Gastrocnemius medialis (tissue), 4 donors: ENCODE data around the gene GRAP.

ENCODE experiments used
- CTCF ChIP-seq, 5 experiments: fragments of 450-650 bp in 3 of 5; fragments of 200-600 bp in 2 of 5; sonication (generic) in 2 of 5; IDR thresholded peaks in 4 of 5; conservative IDR thresholded peaks in 1 of 5; 1 replicate in 4 of 5; 2 replicates in 1 of 5; pipeline ENCODE4 v1.5.1; 2016 to 2019; ENCODE audit warnings: antibody characterized with exemption in 5 of 5, mild to moderate bottlenecking in 3 of 5, moderate library complexity in 3 of 5
- POLR2A ChIP-seq, 2 donors: fragments of 450-650 bp; IDR thresholded peaks; one replicate each; pipeline ENCODE4 v1.6.1; 2017; ENCODE audit warnings: antibody characterized with exemption in 2 of 2, mild to moderate bottlenecking in 2 of 2, moderate library complexity in 2 of 2

DNA sequence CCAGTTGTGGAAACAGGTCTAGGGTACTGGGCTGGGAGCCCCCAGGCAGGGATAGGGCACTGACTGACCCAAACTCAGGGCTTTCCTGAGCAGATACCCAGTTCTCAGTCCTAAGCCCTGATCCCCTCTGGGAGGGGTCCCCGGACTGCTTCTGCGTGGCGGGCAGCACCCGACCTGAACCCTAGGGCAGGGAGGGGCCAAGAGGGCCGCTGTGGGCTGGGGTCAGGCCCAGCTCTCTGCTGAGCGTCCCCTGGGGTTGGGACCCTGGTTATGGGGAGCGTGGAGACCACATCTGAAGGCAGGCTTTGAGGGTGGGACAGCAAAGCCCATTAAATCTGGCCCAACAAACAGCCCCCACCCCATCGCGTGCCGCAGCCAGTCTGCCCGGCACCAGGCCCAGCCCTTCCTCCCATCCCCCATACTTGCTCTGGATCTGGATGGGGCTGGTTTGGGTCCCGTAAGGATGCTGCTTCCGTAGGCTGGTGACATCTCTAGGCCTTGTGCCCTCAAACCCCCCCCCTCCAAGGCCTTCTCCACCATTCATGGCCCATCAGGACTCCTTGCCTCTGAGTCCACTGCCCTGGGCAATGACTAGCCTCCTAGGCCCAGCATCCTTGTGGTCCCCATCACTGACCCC lies 41.5 kb downstream of the GRAP start:
- TF ChIP-seq POLR2A (IDR thresholded peaks at IDR 0.05): no peak
- no peak for TF ChIP-seq CTCF (IDR thresholded peaks at IDR 0.05 in 4 of 5, conservative IDR thresholded peaks at IDR 0.05 in 1 of 5)
